ENCODE data around the gene IDE. TPM values are rescaled to one million over a fixed set of nuclear protein-coding genes. Genes with fewer than 3 reads are reported as not detected.
"Not testable (repeated sequence)": the region's sequence is repeated elsewhere in the genome, so short reads cannot be mapped to it uniquely, and the experiment has no call there.

IDE gene
- total RNA-seq, 2 experiments from 2014 or later: 21.7 to 29.0 TPM

- no peak overlapping the region for H3K27ac Mint-ChIP-seq
- H3K4me3 Mint-ChIP-seq: no peak overlapping the region
- ChIA-PET POLR2A (no interaction called here), CTCF (interaction anchor here (0.8 kb wide), 1 partner anchor 12 kb away, joined by 3 read pairs; no protein-coding TSS in a partner anchor)
- peaks cover 11% of the 10 kb centered on the region for H3K36me3 Mint-ChIP-seq (ENCODE audit: low read depth)
- DNase-seq: no peak
- H3K9me3 Mint-ChIP-seq: no peaks in the 10 kb centered on the region
- H3K27me3 Mint-ChIP-seq: no peaks in the 10 kb centered on the region
- H3K4me1 Mint-ChIP-seq: no peaks in the 10 kb centered on the region
Measured at GRCh38 chr10:92463582-92463981, 110.3 kb downstream of the IDE start.

GRCh38 chr10:92454955-92455354 is 118.9 kb downstream of the IDE start:
- CTCF ChIA-PET, H3K27me3 Mint-ChIP-seq, H3K4me1 Mint-ChIP-seq, H3K27ac Mint-ChIP-seq, DNase-seq, POLR2A ChIA-PET, H3K9me3 Mint-ChIP-seq, H3K4me3 Mint-ChIP-seq: not testable (repeated sequence)
- H3K36me3 Mint-ChIP-seq (ENCODE audit: low read depth): peaks cover 12% of the 10 kb centered on the region

- no peak for DNase-seq
- peaks cover 13% of the 10 kb centered on the region for H3K36me3 Mint-ChIP-seq (ENCODE audit: low read depth)
Measured at GRCh38 chr10:92452313-92452712, 121.6 kb downstream of the IDE start.

GRCh38 chr10:92451431-92451830 is 122.5 kb downstream of the IDE start:
- H3K4me1 Mint-ChIP-seq: peaks cover 4% of the 10 kb centered on the region
- DNase-seq: no peak
- no peak overlapping the region for H3K4me3 Mint-ChIP-seq
- POLR2A ChIA-PET: no interaction called here
- no peak overlapping the region for H3K27ac Mint-ChIP-seq
- no peaks in the 10 kb centered on the region for H3K9me3 Mint-ChIP-seq
- H3K27me3 Mint-ChIP-seq: no peaks in the 10 kb centered on the region
- CTCF ChIA-PET: no interaction called here
- peaks cover 13% of the 10 kb centered on the region for H3K36me3 Mint-ChIP-seq (ENCODE audit: low read depth)

More at GRCh38 chr10:92452313-92452712, 121.6 kb downstream of the IDE start:
- no peak overlapping the region for H3K27ac Mint-ChIP-seq
- H3K4me1 Mint-ChIP-seq: peaks cover 4% of the 10 kb centered on the region
- ChIA-PET CTCF (no interaction called here), POLR2A (no interaction called here)
- H3K9me3 Mint-ChIP-seq: no peaks in the 10 kb centered on the region
- no peak overlapping the region for H3K4me3 Mint-ChIP-seq
- H3K27me3 Mint-ChIP-seq: no peaks in the 10 kb centered on the region

- Mint-ChIP-seq H3K9me3 (no peaks in the 10 kb centered on the region), H3K27me3 (no peaks in the 10 kb centered on the region), H3K36me3 (ENCODE audit: low read depth) (peaks cover 10% of the 10 kb centered on the region), H3K4me3 (no peak overlapping the region), H3K4me1 (peaks cover 4% of the 10 kb centered on the region), H3K27ac (no peak overlapping the region)
- POLR2A ChIA-PET: no interaction called here
- CTCF ChIA-PET: interaction anchor here (0.6 to 0.8 kb wide), 2 partner anchors 9 to 132 kb away, joined by 3 read pairs; no protein-coding TSS in a partner anchor
- DNase-seq: no peak
Measured at GRCh38 chr10:92450896-92451295, 123.0 kb downstream of the IDE start.

- CTCF ChIA-PET: no interaction called here
- POLR2A ChIA-PET: no interaction called here
- H3K27ac Mint-ChIP-seq: no peak overlapping the region
- H3K27me3 Mint-ChIP-seq: no peaks in the 10 kb centered on the region
- no peaks in the 10 kb centered on the region for H3K4me1 Mint-ChIP-seq
- no peaks in the 10 kb centered on the region for H3K9me3 Mint-ChIP-seq
- no peaks in the 10 kb centered on the region for H3K36me3 Mint-ChIP-seq (ENCODE audit: low read depth)
- no peak for DNase-seq
- no peak overlapping the region for H3K4me3 Mint-ChIP-seq
Measured at GRCh38 chr10:92440578-92440977, 133.3 kb downstream of the IDE start.

- DNase-seq: no peak
- H3K9me3 Mint-ChIP-seq: no peaks in the 10 kb centered on the region
- H3K36me3 Mint-ChIP-seq (ENCODE audit: low read depth): no peaks in the 10 kb centered on the region
- no peak overlapping the region for H3K27ac Mint-ChIP-seq
- ChIA-PET CTCF (interaction anchor here (0.6 kb wide), 1 partner anchor 332 kb away, joined by 3 read pairs; no protein-coding TSS in a partner anchor), POLR2A (no interaction called here)
- H3K4me1 Mint-ChIP-seq: no peaks in the 10 kb centered on the region
- no peak overlapping the region for H3K4me3 Mint-ChIP-seq
- H3K27me3 Mint-ChIP-seq: no peaks in the 10 kb centered on the region
Measured at GRCh38 chr10:92438220-92438619, 135.7 kb downstream of the IDE start.

GRCh38 chr10:92436611-92437010 is 137.3 kb downstream of the IDE start:
- ChIA-PET POLR2A (no interaction called here), CTCF (interaction anchor here (1.0 kb wide), 1 partner anchor 349 kb away, joined by 5 read pairs; no protein-coding TSS in a partner anchor)
- H3K4me1 Mint-ChIP-seq: no peaks in the 10 kb centered on the region
- H3K27me3 Mint-ChIP-seq: no peaks in the 10 kb centered on the region
- H3K27ac Mint-ChIP-seq: no peak overlapping the region
- no peaks in the 10 kb centered on the region for H3K36me3 Mint-ChIP-seq (ENCODE audit: low read depth)
- no peaks in the 10 kb centered on the region for H3K9me3 Mint-ChIP-seq
- DNase-seq: no peak
- H3K4me3 Mint-ChIP-seq: no peak overlapping the region

- H3K4me3 Mint-ChIP-seq; H3K27ac Mint-ChIP-seq; H3K9me3 Mint-ChIP-seq; H3K4me1 Mint-ChIP-seq; POLR2A ChIA-PET; H3K27me3 Mint-ChIP-seq; H3K36me3 Mint-ChIP-seq (ENCODE audit: low read depth); DNase-seq: not testable (repeated sequence)
- CTCF ChIA-PET: interaction anchor here (1.0 kb wide), 1 partner anchor 348 kb away, joined by 5 read pairs; no protein-coding TSS in a partner anchor
Measured at GRCh38 chr10:92436065-92436464, 137.8 kb downstream of the IDE start.

- Mint-ChIP-seq H3K9me3 (no peaks in the 10 kb centered on the region), H3K27ac (no peak overlapping the region), H3K27me3 (no peaks in the 10 kb centered on the region), H3K4me1 (no peaks in the 10 kb centered on the region), H3K4me3 (no peak overlapping the region), H3K36me3 (ENCODE audit: low read depth) (no peaks in the 10 kb centered on the region)
- DNase-seq: no peak
- CTCF ChIA-PET: interaction anchor here (0.6 to 0.7 kb wide), 4 partner anchors 49 to 511 kb away, joined by 3 to 5 read pairs (median 3); partner anchors contain the start of gene BTAF1
- POLR2A ChIA-PET: interaction anchor here (0.7 kb wide), 1 partner anchor 309 kb away, joined by 3 read pairs; no protein-coding TSS in a partner anchor
Measured at GRCh38 chr10:92434385-92434784, 139.5 kb downstream of the IDE start.

- no peaks in the 10 kb centered on the region for H3K27me3 Mint-ChIP-seq
- no peak overlapping the region for H3K4me3 Mint-ChIP-seq
- H3K9me3 Mint-ChIP-seq: no peaks in the 10 kb centered on the region
- no peak for DNase-seq
- POLR2A ChIA-PET: no interaction called here
- H3K27ac Mint-ChIP-seq: no peak overlapping the region
- CTCF ChIA-PET: no interaction called here
- no peaks in the 10 kb centered on the region for H3K36me3 Mint-ChIP-seq (ENCODE audit: low read depth)
- no peaks in the 10 kb centered on the region for H3K4me1 Mint-ChIP-seq
Measured at GRCh38 chr10:92432596-92432995, 141.3 kb downstream of the IDE start.

GRCh38 chr10:92430103-92430502 is 143.8 kb downstream of the IDE start:
- H3K27ac Mint-ChIP-seq: no peak overlapping the region
- no peaks in the 10 kb centered on the region for H3K27me3 Mint-ChIP-seq
- no peaks in the 10 kb centered on the region for H3K9me3 Mint-ChIP-seq
- no peaks in the 10 kb centered on the region for H3K36me3 Mint-ChIP-seq (ENCODE audit: low read depth)
- ChIA-PET POLR2A (no interaction called here), CTCF (interaction anchor here (0.6 kb wide), 1 partner anchor 165 kb away, joined by 4 read pairs; no protein-coding TSS in a partner anchor)
- no peak overlapping the region for H3K4me3 Mint-ChIP-seq
- no peak for DNase-seq
- no peaks in the 10 kb centered on the region for H3K4me1 Mint-ChIP-seq

- CTCF ChIA-PET: no interaction called here
- Mint-ChIP-seq H3K36me3 (ENCODE audit: low read depth) (peaks cover 5% of the 10 kb centered on the region), H3K27ac (no peak overlapping the region), H3K9me3 (peaks cover 4% of the 10 kb centered on the region), H3K4me3 (no peak overlapping the region), H3K27me3 (peaks cover 41% of the 10 kb centered on the region), H3K4me1 (peaks cover 11% of the 10 kb centered on the region)
- POLR2A ChIA-PET: no interaction called here
- DNase-seq: no peak
Measured at GRCh38 chr10:92421550-92421949, 152.3 kb downstream of the IDE start.
